PFSK-1 (cell line): Measurements from ENCODE around the gene TAF10.

ENCODE experiments used
- FOXP2 ChIP-seq: optimal IDR thresholded peaks from 2 replicates; pipeline ENCODE3; 2011; ENCODE audit warnings: borderline replicate concordance, control low read depth, inconsistent platforms; ENCODE audit not compliant: insufficient read depth; ENCODE audit errors: extremely low read length, extremely low read depth
- POLR2AphosphoS5 ChIP-seq: IDR thresholded peaks from 2 replicates; pipeline ENCODE4 v1.6.1; 2012; ENCODE audit warnings: low read depth, mild to moderate bottlenecking, control low read depth, low read length, moderate library complexity
- SIN3A ChIP-seq: IDR thresholded peaks from 2 replicates; pipeline ENCODE4 v1.6.1; 2012; ENCODE audit warnings: mild to moderate bottlenecking, low read length, moderate library complexity, borderline replicate concordance; ENCODE audit not compliant: insufficient read depth
- TAF1 ChIP-seq: IDR thresholded peaks from 2 replicates; pipeline ENCODE4 v1.6.1; 2012; ENCODE audit warnings: low read length, control low read depth, borderline replicate concordance; ENCODE audit not compliant: insufficient read depth
- TF ChIP-seq, protein P1 (sequence below), 2 experiments: IDR thresholded peaks; 2 replicates each; pipeline versions ENCODE4 v1.6.1 to v1.8.0; 2011 to 2012; ENCODE audit warnings: low read depth in 2 of 2, low read length in 2 of 2, control low read depth in 1 of 2, inconsistent platforms in 1 of 2, mild to moderate bottlenecking in 1 of 2, moderate library complexity in 1 of 2; ENCODE audit not compliant: insufficient read depth in 1 of 2

Gene TAF10

DNA sequence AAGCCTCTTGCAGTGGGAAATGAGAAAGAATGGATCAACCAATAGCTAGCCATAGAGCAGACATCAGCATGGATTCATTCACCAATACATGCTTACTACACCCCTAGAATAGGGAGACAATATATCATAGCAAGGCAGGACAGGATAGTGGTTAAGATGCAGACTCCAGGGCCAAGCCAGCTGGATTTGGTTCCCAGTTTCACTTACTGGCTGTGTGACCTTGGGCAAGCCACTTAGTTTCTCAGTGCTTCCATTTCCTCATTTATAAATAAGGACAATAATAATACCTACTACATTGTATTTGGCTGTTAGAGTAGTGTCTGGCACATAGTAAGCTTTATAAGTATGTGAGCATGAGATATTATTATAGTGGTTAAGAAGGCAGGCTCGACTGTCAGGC, 36.5 kb upstream of the TAF10 start:
- TF ChIP-seq POLR2AphosphoS5 (no peak), TAF1 (no peak), FOXP2 (no peak), SIN3A (no peak)
- TF ChIP-seq, protein P1, sequence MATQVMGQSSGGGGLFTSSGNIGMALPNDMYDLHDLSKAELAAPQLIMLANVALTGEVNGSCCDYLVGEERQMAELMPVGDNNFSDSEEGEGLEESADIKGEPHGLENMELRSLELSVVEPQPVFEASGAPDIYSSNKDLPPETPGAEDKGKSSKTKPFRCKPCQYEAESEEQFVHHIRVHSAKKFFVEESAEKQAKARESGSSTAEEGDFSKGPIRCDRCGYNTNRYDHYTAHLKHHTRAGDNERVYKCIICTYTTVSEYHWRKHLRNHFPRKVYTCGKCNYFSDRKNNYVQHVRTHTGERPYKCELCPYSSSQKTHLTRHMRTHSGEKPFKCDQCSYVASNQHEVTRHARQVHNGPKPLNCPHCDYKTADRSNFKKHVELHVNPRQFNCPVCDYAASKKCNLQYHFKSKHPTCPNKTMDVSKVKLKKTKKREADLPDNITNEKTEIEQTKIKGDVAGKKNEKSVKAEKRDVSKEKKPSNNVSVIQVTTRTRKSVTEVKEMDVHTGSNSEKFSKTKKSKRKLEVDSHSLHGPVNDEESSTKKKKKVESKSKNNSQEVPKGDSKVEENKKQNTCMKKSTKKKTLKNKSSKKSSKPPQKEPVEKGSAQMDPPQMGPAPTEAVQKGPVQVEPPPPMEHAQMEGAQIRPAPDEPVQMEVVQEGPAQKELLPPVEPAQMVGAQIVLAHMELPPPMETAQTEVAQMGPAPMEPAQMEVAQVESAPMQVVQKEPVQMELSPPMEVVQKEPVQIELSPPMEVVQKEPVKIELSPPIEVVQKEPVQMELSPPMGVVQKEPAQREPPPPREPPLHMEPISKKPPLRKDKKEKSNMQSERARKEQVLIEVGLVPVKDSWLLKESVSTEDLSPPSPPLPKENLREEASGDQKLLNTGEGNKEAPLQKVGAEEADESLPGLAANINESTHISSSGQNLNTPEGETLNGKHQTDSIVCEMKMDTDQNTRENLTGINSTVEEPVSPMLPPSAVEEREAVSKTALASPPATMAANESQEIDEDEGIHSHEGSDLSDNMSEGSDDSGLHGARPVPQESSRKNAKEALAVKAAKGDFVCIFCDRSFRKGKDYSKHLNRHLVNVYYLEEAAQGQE (IDR thresholded peaks at IDR 0.05; ENCODE audit: insufficient read depth in 1 of 2, low read depth in 2 of 2, low read length in 2 of 2) = no peak

DNA sequence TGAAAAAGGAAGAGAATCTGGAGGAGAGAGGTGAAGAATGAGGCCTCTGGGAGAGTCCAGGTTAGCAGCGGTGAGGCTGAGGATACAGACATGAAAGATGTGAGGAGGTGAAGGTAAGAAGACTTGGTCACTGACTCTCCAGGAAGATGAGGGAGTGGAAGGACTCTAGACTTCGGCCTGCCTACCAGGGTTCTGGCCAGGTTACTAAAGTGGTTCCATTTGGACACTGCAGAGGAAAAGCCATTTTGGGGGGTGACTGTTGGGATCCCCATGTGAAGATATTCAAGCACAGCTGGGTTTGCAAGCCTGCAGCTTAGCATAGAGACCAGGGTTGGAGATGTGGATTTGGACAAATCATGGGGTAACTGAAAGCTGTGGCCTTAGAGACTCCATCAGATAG, 35.8 kb upstream of the TAF10 start:
- TF ChIP-seq TAF1 (no peak), POLR2AphosphoS5 (no peak)
- TF ChIP-seq, protein P1 (IDR thresholded peaks at IDR 0.05; ENCODE audit: insufficient read depth in 1 of 2, low read depth in 2 of 2, low read length in 2 of 2) = no peak

DNA sequence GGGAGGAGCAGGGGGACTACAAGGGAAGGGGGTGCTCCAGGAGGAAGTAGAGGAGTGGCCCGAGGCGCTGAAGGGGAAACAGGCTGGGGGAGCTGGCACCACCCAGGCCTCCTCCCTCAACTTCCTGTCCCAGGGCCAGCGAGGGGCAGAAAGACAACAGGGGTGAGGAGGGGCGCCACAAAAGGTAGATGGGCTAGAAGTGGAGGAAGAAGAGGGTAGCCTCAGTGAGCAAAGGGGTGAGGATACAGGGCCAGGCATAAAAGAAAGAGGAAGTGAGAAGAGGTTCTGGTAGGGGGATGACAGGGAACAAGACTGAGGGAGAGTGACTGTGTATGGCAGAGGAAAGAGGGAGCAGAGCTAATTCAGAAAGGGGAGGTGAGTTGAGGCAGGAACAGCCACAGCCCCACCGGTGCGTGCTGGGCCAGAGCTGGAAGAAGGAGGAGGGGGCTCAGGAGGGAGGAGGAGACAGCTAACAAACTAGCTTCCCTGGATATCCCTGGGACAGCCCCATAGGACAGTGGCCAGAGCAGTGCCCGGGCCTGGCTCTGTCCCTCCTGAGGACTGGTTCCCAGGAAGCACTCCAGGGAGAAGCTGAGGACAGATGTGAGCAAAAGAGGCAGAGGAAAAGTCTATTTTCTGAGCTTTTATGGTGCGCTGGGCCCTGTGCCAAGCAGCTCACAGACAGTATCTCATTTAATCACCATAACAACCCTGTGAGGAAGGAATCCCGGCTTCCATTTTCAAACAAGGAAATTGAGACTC, 35.1 kb upstream of the TAF10 start:
- TF ChIP-seq TAF1 (no peak), FOXP2 (no peak), SIN3A (no peak), POLR2AphosphoS5 (no peak)
- TF ChIP-seq, protein P1 (IDR thresholded peaks at IDR 0.05; ENCODE audit: insufficient read depth in 1 of 2, low read depth in 2 of 2, low read length in 2 of 2) = no peak

DNA sequence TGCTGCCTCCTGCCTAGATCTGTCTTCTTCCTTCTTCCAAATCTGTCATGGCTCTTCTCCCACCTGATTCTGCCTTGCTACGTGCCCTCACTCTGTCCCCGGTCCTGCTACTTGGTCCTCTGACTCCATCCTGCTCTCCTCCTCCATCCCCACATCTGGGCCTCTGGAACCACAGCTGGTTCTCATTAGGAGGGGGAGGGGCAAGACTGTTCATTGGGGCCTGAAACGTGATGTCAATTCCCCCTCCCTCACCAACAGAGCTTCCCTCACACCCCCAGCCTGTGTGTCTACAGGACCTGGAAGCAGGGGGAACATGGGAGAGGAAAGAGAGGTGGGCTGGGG, 34.5 kb upstream of the TAF10 start:
- TF ChIP-seq, protein P1 (IDR thresholded peaks at IDR 0.05; ENCODE audit: insufficient read depth in 1 of 2, low read depth in 2 of 2, low read length in 2 of 2) = peak; percentile 11 to 25; a peak in 1 of 4 replicates
- TF ChIP-seq FOXP2 (peak; percentile 61), SIN3A (no peak), POLR2AphosphoS5 (peak; percentile 59; the same call in 1 of the 2 replicates), TAF1 (no peak)

DNA sequence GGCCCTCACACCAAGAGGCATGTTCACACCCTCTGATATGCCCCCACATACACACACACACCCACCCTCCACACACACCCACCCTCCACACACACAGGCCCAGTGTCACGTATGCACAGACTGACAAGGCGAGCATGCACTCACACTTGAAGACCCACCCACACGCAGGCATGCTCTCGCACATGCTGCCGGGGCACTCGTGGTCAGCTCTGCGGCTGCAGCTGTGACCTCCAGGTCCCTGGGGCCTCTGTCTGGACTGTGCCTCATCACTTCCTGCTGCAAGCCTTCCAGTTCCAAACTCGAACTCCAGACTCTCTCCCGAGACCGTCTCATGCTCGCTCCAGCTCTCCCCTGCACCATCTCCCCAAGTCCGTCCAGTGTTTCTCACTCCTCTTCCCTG, 34.1 kb upstream of the TAF10 start:
- TF ChIP-seq FOXP2 = peak; percentile 98
- TF ChIP-seq SIN3A = peak; percentile 33; the same call in 1 of the 2 replicates
- no peak for TF ChIP-seq TAF1
